Loucy (cell line): ENCODE results near the gene FAM83B.
"Not testable (repeated sequence)": the region's sequence is repeated elsewhere in the genome, so short reads cannot be mapped to it uniquely, and the experiment has no call there.

ENCODE experiments used
- H2AFZ ChIP-seq: fragments of 200-600 bp; sonication (generic); 2 replicates; pipeline ENCODE4 v1.6.0; 2016; ENCODE audit warnings: antibody characterized with exemption, mild to moderate bottlenecking, low read length, moderate library complexity
- H3F3A ChIP-seq: fragments of 200-600 bp; 2 replicates; pipeline ENCODE4 v1.6.0; 2016; ENCODE audit warnings: antibody characterized with exemption, low read depth, mild to moderate bottlenecking
- H3K27me3 ChIP-seq: fragments of 200-600 bp; sonication (generic); 2 replicates; pipeline ENCODE4 v1.6.1; 2014; ENCODE audit warnings: low read length, mild to moderate bottlenecking; ENCODE audit not compliant: insufficient read depth, poor library complexity, severe bottlenecking
- H3K36me3 ChIP-seq: fragments of 200-600 bp; sonication (generic); 2 replicates; pipeline ENCODE4 v1.6.1; 2016; ENCODE audit warnings: low read length; ENCODE audit not compliant: insufficient read depth
- H3K4me1 ChIP-seq: fragments of 200-600 bp; sonication (generic); 2 replicates; pipeline ENCODE4 v1.5.1; 2014; ENCODE audit warnings: low read length, mild to moderate bottlenecking; ENCODE audit not compliant: insufficient read depth, poor library complexity, severe bottlenecking
- H3K4me2 ChIP-seq: fragments of 200-600 bp; sonication (generic); 2 replicates; pipeline ENCODE4 v1.6.0; 2014; ENCODE audit warnings: antibody characterized with exemption, low read length, low read depth, mild to moderate bottlenecking; ENCODE audit not compliant: poor library complexity, severe bottlenecking
- H3K4me3 ChIP-seq: fragments of 200-600 bp; sonication (generic); 2 replicates; pipeline ENCODE4 v1.5.1; 2014; ENCODE audit warnings: low read length, mild to moderate bottlenecking, mixed read lengths; ENCODE audit not compliant: poor library complexity, severe bottlenecking
- H3K79me2 ChIP-seq: fragments of 200-600 bp; sonication (generic); 2 replicates; pipeline ENCODE4 v1.6.1; 2014; ENCODE audit warnings: low read length; ENCODE audit not compliant: insufficient read depth
- H3K9ac ChIP-seq: fragments of 200-600 bp; sonication (generic); 2 replicates; pipeline ENCODE4 v1.6.0; 2014; ENCODE audit warnings: mild to moderate bottlenecking, low read depth, low read length, moderate library complexity; ENCODE audit not compliant: poor library complexity, severe bottlenecking
- H3K9me2 ChIP-seq: fragments of 200-600 bp; sonication (generic); replicated peaks from 2 replicates; pipeline ENCODE4 v1.6.1; 2016; ENCODE audit warnings: low read depth, low read length, mixed read lengths
- H3K9me3 ChIP-seq: fragments of 200-600 bp; sonication (generic); 2 replicates; pipeline ENCODE4 v1.6.1; 2014; ENCODE audit warnings: mild to moderate bottlenecking, antibody characterized with exemption, low read length, low read depth; ENCODE audit not compliant: insufficient read depth
- H4K20me1 ChIP-seq: fragments of 200-600 bp; sonication (generic); 2 replicates; pipeline ENCODE4 v1.6.0; 2014; ENCODE audit warnings: antibody characterized with exemption, low read length, mild to moderate bottlenecking; ENCODE audit not compliant: insufficient read depth, poor library complexity, severe bottlenecking
- CTCF ChIP-seq: fragments of 200-600 bp; sonication (generic); conservative IDR thresholded peaks from 2 replicates; pipeline ENCODE4 v1.5.1; 2014; ENCODE audit warnings: mild to moderate bottlenecking, antibody characterized with exemption, low read length
- EZH2phosphoT487 ChIP-seq: fragments of 200-600 bp; IDR thresholded peaks from 2 replicates; pipeline ENCODE4 v1.6.1; 2018; ENCODE audit warnings: antibody characterized with exemption, mild to moderate bottlenecking, moderate library complexity, borderline replicate concordance

FAM83B gene

GRCh38 chr6:54959820-54960219, 113.2 kb downstream of the FAM83B start:
- H3K27me3 ChIP-seq = no peaks in the 10 kb centered on the region
- H3K79me2 ChIP-seq = no peaks in the 10 kb centered on the region
- H4K20me1 ChIP-seq = no peaks in the 10 kb centered on the region
- no peak overlapping the region for H3K4me3 ChIP-seq
- H2AFZ ChIP-seq = no peak overlapping the region
- TF ChIP-seq EZH2phosphoT487 = no peak
- TF ChIP-seq CTCF = no peak
- H3K4me1 ChIP-seq = peaks cover 3% of the 10 kb centered on the region
- no peaks in the 10 kb centered on the region for H3K36me3 ChIP-seq
- no peak overlapping the region for H3K4me2 ChIP-seq
- H3F3A ChIP-seq = no peaks in the 10 kb centered on the region
- H3K9ac ChIP-seq = no peak overlapping the region
- no peaks in the 10 kb centered on the region for H3K9me3 ChIP-seq
- no peaks in the 10 kb centered on the region for H3K9me2 ChIP-seq

- not testable (repeated sequence) for H3K4me3 ChIP-seq, H3K4me1 ChIP-seq, H3K9me3 ChIP-seq, H2AFZ ChIP-seq, H4K20me1 ChIP-seq, H3F3A ChIP-seq, H3K36me3 ChIP-seq, H3K9me2 ChIP-seq, H3K27me3 ChIP-seq, H3K79me2 ChIP-seq, H3K4me2 ChIP-seq, H3K9ac ChIP-seq
Measured at GRCh38 chr6:54961372-54961771, 114.8 kb downstream of the FAM83B start.

GRCh38 chr6:54970337-54970736, 123.8 kb downstream of the FAM83B start:
- Histone ChIP-seq H3K9me3 (no peaks in the 10 kb centered on the region), H3K4me2 (no peak overlapping the region), H3K27me3 (no peaks in the 10 kb centered on the region), H3K9me2 (no peaks in the 10 kb centered on the region), H3K4me1 (no peaks in the 10 kb centered on the region), H2AFZ (no peak overlapping the region), H4K20me1 (no peaks in the 10 kb centered on the region), H3K36me3 (no peaks in the 10 kb centered on the region), H3K9ac (no peak overlapping the region), H3F3A (no peaks in the 10 kb centered on the region), H3K79me2 (no peaks in the 10 kb centered on the region), H3K4me3 (no peak overlapping the region)
- no peak for TF ChIP-seq CTCF
- TF ChIP-seq EZH2phosphoT487 = no peak

- no peaks in the 10 kb centered on the region for H3K4me1 ChIP-seq
- no peaks in the 10 kb centered on the region for H3K9me2 ChIP-seq
- no peak overlapping the region for H3K9ac ChIP-seq
- no peaks in the 10 kb centered on the region for H3K36me3 ChIP-seq
- H3K9me3 ChIP-seq = no peaks in the 10 kb centered on the region
- H3F3A ChIP-seq = no peaks in the 10 kb centered on the region
- H3K4me3 ChIP-seq = no peak overlapping the region
- H4K20me1 ChIP-seq = no peaks in the 10 kb centered on the region
- H3K4me2 ChIP-seq = no peak overlapping the region
- H3K79me2 ChIP-seq = no peaks in the 10 kb centered on the region
- no peaks in the 10 kb centered on the region for H3K27me3 ChIP-seq
- H2AFZ ChIP-seq = no peak overlapping the region
- TF ChIP-seq EZH2phosphoT487 = no peak
Measured at GRCh38 chr6:54971825-54972224, 125.3 kb downstream of the FAM83B start.

GRCh38 chr6:54979161-54979560, 132.6 kb downstream of the FAM83B start:
- H3K9ac ChIP-seq, H2AFZ ChIP-seq, H4K20me1 ChIP-seq, H3K4me1 ChIP-seq, H3K4me2 ChIP-seq, H3K9me2 ChIP-seq, H3K27me3 ChIP-seq, H3K4me3 ChIP-seq, H3K79me2 ChIP-seq, H3K36me3 ChIP-seq, H3K9me3 ChIP-seq, H3F3A ChIP-seq: not testable (repeated sequence)
